ENCODE data around the gene CELF2.
A peak's percentile ranks its signal among the peaks of the same experiment; 100 is the strongest.

The CELF2 gene

DNA sequence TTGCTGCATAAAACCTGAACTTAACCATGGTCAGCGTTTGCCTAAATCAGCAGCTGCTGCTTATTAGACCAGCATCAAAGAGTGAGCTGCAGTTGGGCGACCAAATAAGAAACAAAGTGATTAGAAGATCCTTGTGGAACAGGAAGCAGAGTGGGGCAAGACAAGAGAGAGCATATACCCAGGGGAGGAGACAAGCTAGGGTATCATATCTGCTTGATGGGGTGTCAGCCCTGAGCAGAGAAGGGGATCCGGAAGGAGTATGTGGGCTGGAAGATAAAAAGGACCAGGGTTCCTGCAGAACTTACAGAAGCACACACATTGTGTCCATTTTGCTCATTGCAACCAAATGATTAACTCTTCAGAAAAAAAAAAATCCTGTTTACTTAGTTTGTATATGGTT lies 213.6 kb downstream of the CELF2 start:
- DNase-seq: no peak

- no peak for DNase-seq
Observed at GRCh38 chr10:11232222-11232961, 214.7 kb downstream of the CELF2 start.

DNA sequence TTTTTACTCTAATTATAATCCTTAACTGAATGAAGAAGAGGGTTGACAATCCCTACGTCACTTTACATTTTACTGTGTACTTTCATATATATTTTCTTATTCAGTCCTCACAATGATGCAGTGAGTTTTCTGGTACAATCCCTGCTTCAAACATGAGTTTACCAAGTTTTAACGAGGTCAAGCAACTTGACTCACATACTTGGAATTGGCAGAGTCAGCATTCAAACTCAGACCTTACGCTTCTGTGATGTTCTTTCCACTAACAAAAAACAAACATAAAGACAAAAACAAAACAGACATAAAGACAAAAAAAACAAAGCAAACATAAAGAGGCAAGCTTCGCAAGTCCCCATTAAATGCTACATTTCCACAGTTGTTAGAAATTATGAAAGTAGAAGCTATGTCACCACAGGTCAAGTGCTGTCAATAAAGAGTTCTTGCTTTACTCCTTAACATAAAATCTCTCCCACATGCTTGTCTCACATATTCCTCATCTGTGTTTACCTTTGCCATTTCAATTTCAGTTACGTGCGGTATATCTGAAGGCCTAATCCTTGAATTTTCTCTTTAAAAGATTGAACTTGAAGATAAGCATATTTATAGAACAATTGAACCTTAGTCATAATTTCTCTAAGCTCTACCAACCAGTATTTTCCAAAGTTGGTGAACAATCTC lies 217.3 kb downstream of the CELF2 start:
- no peak for DNase-seq

- no peak for DNase-seq
Observed at GRCh38 chr10:11235771-11236170, 218.1 kb downstream of the CELF2 start.

GRCh38 chr10:11236234-11236633 lies 218.6 kb downstream of the CELF2 start:
- peak in 1 of 2 donors; percentile 68 for DNase-seq

DNA sequence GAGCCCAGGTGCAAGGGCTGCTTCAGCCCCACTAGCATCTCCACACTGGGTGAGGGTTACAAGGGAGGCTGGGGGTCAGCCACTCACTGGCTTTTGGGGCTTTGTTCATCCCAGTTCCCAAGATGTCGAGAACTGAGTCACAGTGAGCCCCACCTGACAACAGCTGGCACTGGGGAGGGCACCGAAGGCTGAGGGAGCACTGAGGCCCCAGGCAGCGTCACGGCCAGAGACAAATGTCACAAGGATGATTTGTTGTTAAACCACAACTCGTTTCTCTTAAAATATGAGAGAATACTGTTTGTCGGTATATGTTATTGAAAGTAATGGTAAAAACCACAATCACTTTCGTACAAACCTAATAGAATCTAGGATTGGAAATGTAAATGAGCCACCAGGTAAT lies 219.9 kb downstream of the CELF2 start:
- DNase-seq: peak in 1 of 2 donors; percentile 46

DNA sequence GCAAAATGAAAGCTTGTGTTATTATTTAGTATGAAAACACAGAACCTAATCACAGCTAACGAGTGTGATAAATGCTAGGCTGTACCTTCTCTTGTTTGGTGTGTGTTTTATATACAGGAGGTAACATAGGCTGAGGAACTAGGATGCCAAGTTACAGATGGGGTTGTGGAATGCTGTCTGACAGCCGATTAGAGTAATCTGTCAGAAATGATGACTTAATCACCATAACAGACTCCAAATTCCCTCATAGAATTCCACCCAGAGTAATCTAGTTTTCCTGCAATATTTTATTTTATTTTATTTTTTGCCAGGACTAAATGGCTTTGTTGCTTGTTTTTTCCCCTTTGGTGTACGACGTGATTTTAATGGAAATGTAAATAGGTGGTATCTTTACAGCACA lies 221.2 kb downstream of the CELF2 start:
- no peak for DNase-seq

DNA sequence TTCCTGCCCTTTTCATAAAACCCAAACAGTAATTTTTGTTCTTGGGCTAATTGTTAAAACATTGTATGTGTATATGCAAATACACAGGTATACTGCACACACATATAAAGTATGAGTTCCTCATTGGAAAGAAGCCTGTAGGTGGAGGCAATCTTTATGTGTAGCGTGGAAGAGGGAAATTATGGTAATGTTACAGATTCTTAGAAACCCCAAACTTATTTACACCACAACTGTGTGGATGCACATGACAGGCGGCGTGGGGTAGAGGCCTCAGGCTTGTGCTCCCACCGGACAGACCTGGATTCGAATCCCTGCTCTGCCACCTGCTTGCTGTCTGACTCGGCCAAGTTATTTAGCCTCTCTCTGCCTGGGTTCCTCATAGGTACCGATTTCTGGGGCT lies 223.0 kb downstream of the CELF2 start:
- DNase-seq: no peak

DNA sequence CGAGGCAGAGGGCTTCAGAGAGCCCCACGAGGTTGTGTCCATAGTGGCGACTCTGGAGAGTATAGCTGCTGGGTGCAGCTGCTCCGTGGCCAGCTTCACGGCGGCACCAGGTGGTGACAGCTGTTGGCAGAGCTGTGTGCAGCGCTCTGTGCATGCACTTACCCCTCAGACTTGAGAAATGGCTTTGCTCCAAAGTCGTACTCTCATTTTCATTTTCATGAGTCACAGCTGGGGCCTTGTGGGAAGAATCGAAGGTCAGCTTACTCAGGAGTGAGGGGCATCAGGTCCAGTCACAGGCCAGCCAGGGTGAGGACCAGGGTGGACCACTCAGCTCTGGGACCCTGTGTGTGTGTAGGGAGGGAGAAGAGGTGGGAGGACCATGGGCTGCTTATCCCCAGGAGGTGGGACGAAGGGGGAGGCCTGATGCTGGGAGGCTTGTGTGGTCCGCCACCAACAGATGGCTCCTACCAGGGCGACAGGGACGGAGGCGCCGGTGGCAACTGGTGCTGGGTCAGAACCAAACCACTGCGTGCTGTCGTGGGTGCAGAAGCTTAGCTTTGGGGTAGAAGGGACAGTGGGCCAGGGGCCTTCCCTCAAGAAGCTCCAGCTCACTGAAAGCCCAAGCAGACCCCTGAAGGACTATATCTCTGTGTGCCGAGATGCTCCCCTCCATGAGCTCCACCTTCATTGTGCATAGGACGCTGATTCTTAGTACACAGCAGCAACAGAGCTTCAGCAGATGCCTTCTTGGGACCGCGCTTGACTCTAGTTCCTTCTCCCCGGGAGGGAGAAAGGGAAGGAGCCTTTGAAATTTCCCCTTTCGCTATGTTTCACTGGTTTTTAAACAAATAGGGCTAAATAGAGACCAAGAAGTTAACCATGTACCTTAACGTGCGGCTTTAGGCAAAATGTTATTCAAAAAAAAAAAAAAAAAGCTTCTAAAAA lies 225.0 kb downstream of the CELF2 start:
- DNase-seq: no peak

DNA sequence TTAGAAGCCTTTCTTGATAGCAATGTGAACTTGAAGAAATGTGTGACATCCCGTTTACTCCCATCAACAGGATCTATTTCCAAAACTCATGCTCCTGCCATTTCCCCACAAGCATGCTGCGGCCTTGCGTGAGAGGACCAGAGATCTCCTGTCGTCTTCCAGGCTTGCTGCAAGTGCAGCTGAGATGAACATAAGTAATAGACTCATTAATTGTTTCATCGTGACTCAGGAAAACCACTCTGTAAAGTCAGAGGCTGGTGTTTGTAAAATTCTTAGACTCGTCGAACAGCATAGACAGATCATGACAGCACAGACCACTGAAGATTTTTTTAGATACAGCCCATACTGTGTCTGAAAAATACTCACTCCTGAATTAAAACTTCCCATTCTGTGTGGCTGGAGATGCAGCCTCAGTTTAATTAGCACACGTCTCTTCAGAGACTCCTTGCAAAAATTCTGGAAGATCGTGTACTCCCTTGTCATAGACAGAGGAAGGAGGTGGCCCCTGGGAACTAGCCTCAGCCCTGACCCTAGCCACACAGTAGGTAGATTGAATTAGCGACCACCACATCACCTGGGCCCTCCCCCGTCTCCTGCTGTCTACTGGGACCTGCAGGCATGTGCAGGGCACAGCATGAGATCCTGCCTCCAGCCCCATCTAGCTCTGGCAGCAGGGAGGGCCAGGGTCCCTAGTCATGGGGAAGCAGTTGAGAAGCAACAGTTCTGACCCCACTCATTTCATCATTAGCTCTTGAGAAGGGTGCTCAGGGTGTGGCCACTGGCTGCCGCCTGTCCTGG lies 226.0 kb downstream of the CELF2 start:
- no peak for DNase-seq

DNA sequence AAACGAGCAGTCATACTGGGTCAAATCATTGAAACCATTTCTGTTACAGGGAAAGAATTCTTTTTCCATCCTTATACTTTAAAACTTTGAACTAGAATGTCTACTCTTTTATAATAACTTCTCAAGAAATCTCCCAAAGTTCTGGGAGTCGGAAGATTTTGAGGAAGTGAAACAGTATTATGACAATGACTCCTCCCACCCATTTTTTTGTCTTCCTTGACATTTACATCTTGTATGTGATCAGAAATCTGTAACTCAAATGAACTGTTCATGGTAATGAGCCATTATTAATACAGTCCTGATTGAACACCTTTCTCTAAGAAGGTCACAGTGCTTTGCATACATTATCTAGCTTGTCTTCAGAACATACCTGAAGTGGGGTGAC lies 227.4 kb downstream of the CELF2 start:
- no peak for DNase-seq

- no peak for DNase-seq
Observed at GRCh38 chr10:11245510-11245909, 227.8 kb downstream of the CELF2 start.

DNA sequence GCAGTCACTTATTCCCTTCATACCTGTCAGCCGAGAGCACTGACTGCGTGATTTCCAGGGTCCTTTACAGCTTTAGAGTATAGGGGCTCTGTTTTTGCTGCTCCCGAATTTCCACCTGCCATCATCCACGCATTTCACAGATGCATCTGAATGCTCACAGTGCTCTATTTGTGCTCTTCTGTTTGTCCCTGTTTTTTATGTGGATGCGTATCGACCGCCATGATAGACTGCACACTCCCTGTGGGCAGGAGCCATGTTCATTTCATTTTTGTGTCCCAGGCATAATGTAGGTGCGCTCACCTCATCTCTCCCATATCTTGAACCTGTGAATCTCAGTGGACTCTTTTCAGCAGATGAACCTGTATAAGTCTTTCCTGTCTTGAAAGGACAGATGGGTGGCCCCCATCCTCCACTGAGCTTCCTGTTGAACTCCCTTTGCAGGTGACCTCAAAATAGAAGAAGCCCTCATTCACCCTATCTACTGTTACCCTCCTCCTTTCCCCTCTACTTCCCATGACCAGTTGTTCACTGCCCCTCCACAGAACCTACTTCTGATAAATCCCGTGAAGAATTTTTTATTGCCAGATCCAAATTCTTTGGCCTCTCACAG lies 228.4 kb downstream of the CELF2 start:
- DNase-seq: no peak

GRCh38 chr10:11246752-11247467 lies 229.2 kb downstream of the CELF2 start:
- DNase-seq: no peak

DNA sequence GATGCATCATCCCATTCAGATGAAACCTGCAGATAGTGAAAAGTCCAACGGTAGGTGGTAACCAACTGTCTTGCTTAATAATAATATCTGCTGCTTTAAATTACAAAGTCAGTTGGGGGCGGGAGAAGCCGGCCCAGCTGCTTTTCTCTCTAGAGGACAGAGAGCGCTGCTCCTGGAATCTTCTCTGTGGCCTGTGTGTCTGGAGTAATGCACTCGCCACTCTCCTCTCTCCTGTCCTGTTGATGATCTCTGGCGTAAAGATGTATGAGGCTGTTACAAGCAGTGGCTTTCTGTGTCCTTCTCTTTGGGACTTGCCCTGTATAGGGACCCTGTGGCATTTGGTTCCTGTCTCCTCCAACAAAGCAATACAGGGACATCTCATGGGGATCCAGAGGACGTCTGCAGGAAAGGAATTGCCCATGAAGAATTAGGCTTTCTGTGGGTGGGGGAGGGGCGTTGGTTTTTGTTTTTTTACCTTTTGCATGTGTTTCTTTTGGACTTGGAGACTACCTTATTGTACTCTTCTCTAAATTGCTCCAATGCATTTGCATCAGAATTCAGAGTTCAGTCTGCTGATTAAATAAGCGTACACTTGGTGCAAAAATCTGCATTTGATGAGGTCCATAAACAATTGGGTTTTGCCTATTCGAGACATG lies 231.6 kb downstream of the CELF2 start:
- no peak for DNase-seq

DNA sequence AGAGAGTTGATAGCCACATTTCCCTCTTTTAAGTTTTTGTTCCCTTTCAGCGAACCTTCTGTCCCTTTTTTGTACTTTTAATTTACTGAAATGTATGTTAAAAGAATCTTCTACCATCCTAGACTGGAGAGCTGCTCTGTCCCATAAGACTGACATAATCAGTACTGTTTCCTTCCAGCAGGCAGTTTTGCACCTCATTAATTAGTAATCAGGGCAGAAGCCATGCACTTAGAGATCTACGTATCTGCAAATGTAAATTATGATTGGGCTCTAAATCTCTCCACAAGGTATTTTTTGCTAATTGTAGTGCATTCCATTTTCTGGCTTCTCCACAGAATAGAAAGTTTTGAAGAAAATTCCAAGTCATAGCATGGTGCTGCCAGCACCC lies 232.1 kb downstream of the CELF2 start:
- no peak for DNase-seq

- DNase-seq: no peak
Observed at GRCh38 chr10:11250304-11250703, 232.6 kb downstream of the CELF2 start.

DNA sequence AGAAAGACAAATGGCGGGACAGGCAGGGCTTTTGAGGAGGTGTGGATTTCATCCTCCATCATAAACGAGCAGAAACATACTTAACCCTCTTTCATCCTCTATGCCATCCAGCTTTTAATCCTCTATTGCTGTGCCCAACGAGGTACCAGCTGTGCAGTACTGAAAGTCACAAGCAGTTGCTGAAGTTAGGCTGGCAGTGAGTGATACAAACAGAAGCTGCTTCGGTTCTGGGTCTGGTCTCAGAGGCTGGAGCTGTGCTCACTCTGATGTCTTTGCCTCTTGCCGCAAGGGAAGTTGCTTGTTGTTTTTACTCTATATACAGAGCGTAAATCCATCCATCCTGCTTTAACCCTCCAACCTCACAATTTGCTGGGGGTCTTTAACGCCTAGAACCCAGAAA lies 235.2 kb downstream of the CELF2 start:
- DNase-seq: no peak

DNA sequence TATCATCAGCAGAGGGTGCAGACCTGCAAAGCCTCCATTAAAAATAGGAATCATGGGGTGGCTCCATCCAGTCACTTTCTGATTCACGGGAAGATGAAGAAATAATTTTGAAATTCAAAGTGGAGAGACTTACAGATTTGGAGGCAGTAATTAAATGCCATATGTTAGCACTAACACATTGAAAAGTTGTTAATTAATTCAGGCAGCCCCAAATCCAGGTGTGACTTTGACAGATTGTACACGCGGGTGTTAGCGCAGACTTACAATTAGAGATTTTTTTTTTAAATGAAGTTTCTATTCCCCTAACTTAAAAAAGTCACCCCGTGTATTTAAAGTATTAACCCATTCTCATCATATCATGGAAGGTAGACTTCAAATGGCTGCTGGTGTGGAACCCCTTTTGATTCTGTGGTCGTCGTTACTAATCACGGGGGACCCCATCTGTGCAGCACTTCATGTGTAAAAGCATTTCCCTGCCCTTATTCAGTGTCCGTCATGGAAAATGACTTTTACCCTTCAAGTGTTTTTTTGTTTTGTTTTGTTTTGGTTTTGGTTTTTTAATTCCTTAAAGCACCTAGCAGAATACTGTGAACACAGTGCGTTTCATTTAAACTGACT lies 235.8 kb downstream of the CELF2 start:
- no peak for DNase-seq

- no peak for DNase-seq
Observed at GRCh38 chr10:11255156-11255555, 237.5 kb downstream of the CELF2 start.
